GM23248 (cell line): Measurements from ENCODE around the gene ITGB2.

Experiments used
- EZH2 ChIP-seq: fragments of 200-600 bp; sonication (generic); IDR thresholded peaks from 2 replicates; pipeline ENCODE4 v1.6.1; 2018; ENCODE audit warnings: antibody characterized with exemption, mild to moderate bottlenecking; ENCODE audit not compliant: insufficient read depth, poor library complexity, severe bottlenecking
- EZH2phosphoT487 ChIP-seq: fragments of 200-600 bp; sonication (generic); IDR thresholded peaks from 2 replicates; pipeline ENCODE4 v1.6.1; 2018; ENCODE audit warnings: antibody characterized with exemption, moderate library complexity, mild to moderate bottlenecking, low read depth; ENCODE audit not compliant: insufficient read depth

DNA sequence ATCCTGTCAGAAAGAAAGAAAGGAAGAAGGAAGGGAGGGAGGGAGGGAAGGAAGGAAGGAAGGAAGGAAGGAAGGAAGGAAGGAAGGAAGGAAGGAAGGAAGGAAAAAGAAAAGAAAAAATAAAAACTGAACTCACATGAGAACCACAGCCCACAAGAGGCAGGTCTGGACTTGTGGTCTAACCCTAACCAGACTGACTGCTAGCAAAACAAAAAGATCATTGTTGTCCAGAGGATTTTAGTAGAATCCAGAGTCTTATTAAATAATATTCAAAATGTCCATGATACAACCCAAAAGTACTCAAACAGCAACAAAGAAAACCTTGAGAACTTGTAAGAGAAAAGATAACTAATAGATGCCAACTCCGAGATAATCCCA is 4.7 kb upstream of the ITGB2 start:
- TF ChIP-seq EZH2, result no peak
- TF ChIP-seq EZH2phosphoT487, result no peak
